Stimulated activated CD8-positive, alpha-beta memory T cell treated with anti-CD3 and anti-CD28 coated beads, Interleukin-7, amount 100 ng/mL, for 48 hours (primary cell): Measurements from ENCODE around the gene CERS1.

Experiments
- DNase-seq, 2 donors: peaks; one replicate each; pipeline ENCODE4 v3.0.0-alpha.2; 2020; ENCODE audit warnings: low read depth in 1 of 2; ENCODE audit errors: extremely low read depth in 1 of 2

The CERS1 gene

GRCh38 chr19:18899624-18900560, 3.9 kb upstream of the CERS1 start:
- DNase-seq, result no peak

- DNase-seq, result no peak
Measured at GRCh38 chr19:18898607-18899408, 2.9 kb upstream of the CERS1 start.

- DNase-seq, result no peak
Measured at GRCh38 chr19:18898081-18898606, 2.2 kb upstream of the CERS1 start.

GRCh38 chr19:18897094-18898029, 1.4 kb upstream of the CERS1 start:
- DNase-seq, result no peak

- DNase-seq, result no peak
Measured at GRCh38 chr19:18896421-18896841, 473 bp upstream of the CERS1 start.

GRCh38 chr19:18895038-18895823, 727 bp downstream of the CERS1 start:
- no peak for DNase-seq

GRCh38 chr19:18894254-18895037, 1.5 kb downstream of the CERS1 start:
- no peak for DNase-seq

- no peak for DNase-seq
Measured at GRCh38 chr19:18893587-18894253, 2.2 kb downstream of the CERS1 start.

- no peak for DNase-seq
Measured at GRCh38 chr19:18889949-18890745, 5.8 kb downstream of the CERS1 start.

- no peak for DNase-seq
Measured at GRCh38 chr19:18886972-18887371, 9.0 kb downstream of the CERS1 start.

- no peak for DNase-seq
Measured at GRCh38 chr19:18883526-18884304, 12.2 kb downstream of the CERS1 start.

- no peak for DNase-seq
Measured at GRCh38 chr19:18881491-18881890, 14.5 kb downstream of the CERS1 start.

- DNase-seq, result peak in 1 of 2 donors; percentile 22
Measured at GRCh38 chr19:18879579-18880373, 16.2 kb downstream of the CERS1 start.

GRCh38 chr19:18878858-18879578, 16.9 kb downstream of the CERS1 start:
- DNase-seq, result no peak

GRCh38 chr19:18878058-18878797, 17.7 kb downstream of the CERS1 start:
- DNase-seq, result no peak
